Measurements from ENCODE around the gene OR1M1. TPM values are rescaled to one million over a fixed set of nuclear protein-coding genes. Genes with fewer than 3 reads are reported as not detected.

Gene OR1M1
- total and polyA plus RNA-seq, 2 donors from 2014 or later = not detected

DNA sequence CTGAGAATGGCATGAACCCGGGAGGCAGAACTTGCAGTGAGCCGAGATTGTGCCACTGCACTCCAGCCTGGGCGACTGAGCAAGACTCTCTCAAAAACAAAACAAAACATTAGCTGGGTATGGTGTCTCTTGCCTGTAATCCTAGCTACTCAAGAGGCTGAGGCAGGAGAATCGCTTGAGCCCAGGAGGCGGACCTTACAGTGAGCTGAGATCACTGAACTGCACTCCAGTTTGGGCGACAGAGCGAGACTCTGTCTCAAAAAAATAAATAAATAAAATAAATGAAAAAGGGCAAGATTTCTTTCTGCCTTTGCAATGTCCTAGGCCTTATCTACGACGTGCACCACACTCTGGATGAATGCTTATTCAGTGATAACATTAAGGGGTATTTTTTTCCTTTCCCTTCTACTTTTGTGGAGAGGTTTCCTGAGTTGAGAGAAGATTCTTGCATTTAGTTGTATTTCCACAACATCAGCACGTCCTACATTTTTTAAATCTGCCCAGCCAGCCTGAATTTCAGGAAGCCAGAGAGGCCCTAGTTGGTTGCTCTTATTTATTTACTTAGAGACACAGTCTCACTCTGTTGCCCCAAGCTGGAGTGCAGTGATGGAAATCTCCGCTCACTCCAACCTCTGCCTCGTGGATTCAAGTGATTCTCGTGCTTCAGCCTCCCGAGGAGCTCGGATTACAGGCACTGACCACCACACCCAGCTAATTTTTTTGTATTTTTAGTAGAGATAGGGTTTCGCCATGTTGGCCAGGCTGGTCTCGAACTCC is 26.1 kb upstream of the OR1M1 start:
- Histone ChIP-seq H3K27me3 (ENCODE audit: control insufficient read depth, insufficient read depth, low read length) (no peaks in the 10 kb centered on the region), H3K4me3 (ENCODE audit: low read length in 3 of 3) (no peak overlapping the region), H3K9ac (ENCODE audit: low read length in 3 of 3) (no peak overlapping the region), H3K27ac (ENCODE audit: low read depth in 2 of 2, low read length in 2 of 2) (no peak overlapping the region), H3K36me3 (ENCODE audit: control insufficient read depth in 2 of 3, insufficient read depth in 3 of 3, low read length in 3 of 3) (no peaks in the 10 kb centered on the region), H3K9me3 (ENCODE audit: control insufficient read depth in 2 of 3, insufficient read depth in 1 of 3, low read length in 3 of 3) (no peaks in the 10 kb centered on the region), H3K4me1 (ENCODE audit: control insufficient read depth in 2 of 3, insufficient read depth in 2 of 3, low read depth in 1 of 3, low read length in 3 of 3) (no peaks in the 10 kb centered on the region)
- TF ChIP-seq, protein P1, sequence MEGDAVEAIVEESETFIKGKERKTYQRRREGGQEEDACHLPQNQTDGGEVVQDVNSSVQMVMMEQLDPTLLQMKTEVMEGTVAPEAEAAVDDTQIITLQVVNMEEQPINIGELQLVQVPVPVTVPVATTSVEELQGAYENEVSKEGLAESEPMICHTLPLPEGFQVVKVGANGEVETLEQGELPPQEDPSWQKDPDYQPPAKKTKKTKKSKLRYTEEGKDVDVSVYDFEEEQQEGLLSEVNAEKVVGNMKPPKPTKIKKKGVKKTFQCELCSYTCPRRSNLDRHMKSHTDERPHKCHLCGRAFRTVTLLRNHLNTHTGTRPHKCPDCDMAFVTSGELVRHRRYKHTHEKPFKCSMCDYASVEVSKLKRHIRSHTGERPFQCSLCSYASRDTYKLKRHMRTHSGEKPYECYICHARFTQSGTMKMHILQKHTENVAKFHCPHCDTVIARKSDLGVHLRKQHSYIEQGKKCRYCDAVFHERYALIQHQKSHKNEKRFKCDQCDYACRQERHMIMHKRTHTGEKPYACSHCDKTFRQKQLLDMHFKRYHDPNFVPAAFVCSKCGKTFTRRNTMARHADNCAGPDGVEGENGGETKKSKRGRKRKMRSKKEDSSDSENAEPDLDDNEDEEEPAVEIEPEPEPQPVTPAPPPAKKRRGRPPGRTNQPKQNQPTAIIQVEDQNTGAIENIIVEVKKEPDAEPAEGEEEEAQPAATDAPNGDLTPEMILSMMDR (IDR thresholded peaks at IDR 0.05; ENCODE audit: borderline replicate concordance, extremely low read depth, insufficient read depth) = no peak
- intact Hi-C loops (cut with DNase I) = no loop called here
- DNase-seq (peak in 4 of 5 donors; percentile 65 to 80 (median 73)), FAIRE-seq (no peak)

DNA sequence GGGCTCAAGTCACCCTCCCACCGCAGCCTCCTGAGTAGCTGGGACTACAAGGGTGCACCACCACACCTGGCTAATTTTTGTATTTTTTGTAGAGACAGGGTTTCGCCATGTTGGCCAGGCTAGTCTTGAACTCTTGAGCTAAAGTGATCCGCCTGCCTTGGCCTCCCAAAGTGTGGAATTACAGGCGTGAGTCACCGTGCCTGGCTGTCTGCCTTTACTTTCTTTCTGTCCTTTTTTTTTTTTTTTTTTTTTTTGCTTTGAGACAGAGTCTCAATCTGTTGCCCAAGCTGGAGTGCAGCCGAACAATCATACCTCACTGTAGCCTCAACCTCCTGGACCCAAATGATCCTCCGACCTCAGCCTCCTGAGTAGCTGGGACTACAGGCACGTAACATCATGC is 25.0 kb upstream of the OR1M1 start:
- no peaks in the 10 kb centered on the region for H3K4me1 ChIP-seq (ENCODE audit: control insufficient read depth in 2 of 3, insufficient read depth in 2 of 3, low read depth in 1 of 3, low read length in 3 of 3)
- intact Hi-C loops (cut with DNase I) = no loop called here
- H3K4me3 ChIP-seq (ENCODE audit: low read length in 3 of 3) = no peak overlapping the region
- no peak for DNase-seq
- H3K27ac ChIP-seq (ENCODE audit: low read depth in 2 of 2, low read length in 2 of 2) = no peak overlapping the region
- TF ChIP-seq, protein P1 (IDR thresholded peaks at IDR 0.05; ENCODE audit: borderline replicate concordance, extremely low read depth, insufficient read depth) = no peak
- FAIRE-seq = no peak
- H3K9me3 ChIP-seq (ENCODE audit: control insufficient read depth in 2 of 3, insufficient read depth in 1 of 3, low read length in 3 of 3) = no peaks in the 10 kb centered on the region
- no peaks in the 10 kb centered on the region for H3K27me3 ChIP-seq (ENCODE audit: control insufficient read depth, insufficient read depth, low read length)
- H3K9ac ChIP-seq (ENCODE audit: low read length in 3 of 3) = no peak overlapping the region
- H3K36me3 ChIP-seq (ENCODE audit: control insufficient read depth in 2 of 3, insufficient read depth in 3 of 3, low read length in 3 of 3) = no peaks in the 10 kb centered on the region

DNA sequence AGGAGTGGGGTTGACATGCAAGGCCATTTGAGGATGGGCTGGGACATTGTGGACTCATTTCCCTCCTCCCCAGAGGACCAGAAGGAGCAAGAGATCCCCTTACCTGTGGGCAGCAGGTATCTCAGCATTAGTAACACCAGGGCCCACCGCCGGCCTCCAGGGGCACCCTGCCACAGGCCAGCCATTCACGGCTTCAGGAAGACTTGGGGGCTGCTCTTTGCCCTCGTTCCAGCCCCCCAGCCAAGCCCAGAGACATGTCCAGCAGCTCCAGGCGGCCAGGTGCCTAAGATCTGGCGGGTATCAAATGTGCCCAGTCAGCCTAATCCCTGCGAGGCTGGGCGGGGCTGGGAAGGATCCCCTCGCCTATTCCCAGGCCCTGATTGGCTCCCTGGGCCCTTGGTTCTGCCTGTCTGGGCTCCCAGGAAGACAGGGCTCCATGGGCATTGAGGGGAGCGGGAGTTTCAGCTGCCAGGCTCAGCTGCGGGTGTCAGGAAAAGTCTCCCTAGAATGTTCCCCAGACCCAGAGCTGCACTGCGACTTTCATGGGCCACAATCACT is 21.3 kb upstream of the OR1M1 start:
- FAIRE-seq = no peak
- no peaks in the 10 kb centered on the region for H3K36me3 ChIP-seq (ENCODE audit: control insufficient read depth in 2 of 3, insufficient read depth in 3 of 3, low read length in 3 of 3)
- intact Hi-C loops (cut with DNase I) = no loop called here
- TF ChIP-seq, protein P1 (IDR thresholded peaks at IDR 0.05; ENCODE audit: borderline replicate concordance, extremely low read depth, insufficient read depth) = no peak
- no peak overlapping the region for H3K27ac ChIP-seq (ENCODE audit: low read depth in 2 of 2, low read length in 2 of 2)
- H3K9me3 ChIP-seq (ENCODE audit: control insufficient read depth in 2 of 3, insufficient read depth in 1 of 3, low read length in 3 of 3) = no peaks in the 10 kb centered on the region
- H3K4me1 ChIP-seq (ENCODE audit: control insufficient read depth in 2 of 3, insufficient read depth in 2 of 3, low read depth in 1 of 3, low read length in 3 of 3) = no peaks in the 10 kb centered on the region
- H3K27me3 ChIP-seq (ENCODE audit: control insufficient read depth, insufficient read depth, low read length) = no peaks in the 10 kb centered on the region
- DNase-seq = no peak
- H3K9ac ChIP-seq (ENCODE audit: low read length in 3 of 3) = no peak overlapping the region
- no peak overlapping the region for H3K4me3 ChIP-seq (ENCODE audit: low read length in 3 of 3)
